ENCODE data around the gene RCSD1.

Gene RCSD1

DNA sequence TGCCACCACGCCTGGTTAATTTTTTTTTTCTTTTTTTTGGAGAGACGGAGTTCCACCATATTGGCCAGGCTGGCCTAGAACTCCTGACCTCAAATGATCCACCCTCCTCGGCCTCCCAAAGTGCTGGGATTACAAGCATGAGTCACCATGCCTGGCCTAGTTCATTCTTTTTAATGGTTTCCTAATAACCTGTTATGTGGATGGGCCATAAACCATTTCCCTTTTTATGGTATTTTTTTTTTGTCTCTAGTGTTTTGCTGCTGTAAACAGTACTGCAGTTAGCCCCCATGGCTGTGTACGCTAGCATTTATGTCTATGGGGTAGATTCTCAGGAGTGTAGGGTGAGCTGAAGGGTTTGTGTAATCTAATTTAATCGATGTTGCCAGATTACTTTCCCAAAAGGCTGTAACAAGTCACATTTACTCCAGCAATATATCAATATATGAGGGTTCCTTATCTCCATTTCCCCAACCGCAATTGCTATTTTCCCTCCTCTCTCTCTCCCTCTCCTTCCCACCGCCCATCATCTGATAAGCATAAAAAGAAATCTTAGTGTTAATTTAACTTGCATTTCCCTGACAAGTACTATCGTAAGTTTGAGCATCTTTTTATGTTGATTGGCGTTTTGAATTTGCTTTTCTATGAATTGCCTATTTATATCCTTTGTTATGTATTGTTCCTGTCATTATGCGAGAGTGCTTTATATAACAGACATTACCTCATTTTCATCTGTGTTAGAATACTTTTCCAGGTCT lies 28.7 kb downstream of the RCSD1 start:
- H3K4me3 Mint-ChIP-seq = no peak overlapping the region
- peaks cover 56% of the 10 kb centered on the region for H3K36me3 Mint-ChIP-seq (ENCODE audit: low read depth)
- no peaks in the 10 kb centered on the region for H3K27me3 Mint-ChIP-seq
- no peaks in the 10 kb centered on the region for H3K9me3 Mint-ChIP-seq
- H3K27ac Mint-ChIP-seq = peak overlapping the region; percentile 75
- peaks cover 91% of the 10 kb centered on the region for H3K4me1 Mint-ChIP-seq (ENCODE audit: low read depth)
- intact Hi-C loops (cut with micrococcal nuclease) = no loop called here

DNA sequence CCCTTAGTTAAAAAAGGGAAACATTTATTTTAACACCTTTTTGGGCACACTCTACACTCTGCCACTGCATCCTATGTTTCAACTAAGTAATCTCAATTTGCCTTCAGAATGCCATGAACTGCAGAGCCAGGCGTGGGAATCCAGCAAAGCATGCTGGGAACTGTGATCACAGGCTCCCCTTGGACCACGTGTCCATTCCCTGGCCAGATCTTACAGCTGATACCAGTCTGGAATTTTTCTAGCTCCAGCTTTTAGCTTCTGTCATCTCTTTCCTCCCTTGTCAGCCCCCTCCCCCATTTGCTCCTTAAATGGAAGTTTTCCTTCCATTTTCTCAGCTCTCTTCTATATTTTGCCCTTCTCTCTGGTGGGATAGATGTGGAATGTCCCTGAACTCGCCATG lies 29.4 kb downstream of the RCSD1 start:
- H3K4me3 Mint-ChIP-seq = no peak overlapping the region
- peak overlapping the region; percentile 30 for H3K27ac Mint-ChIP-seq
- H3K36me3 Mint-ChIP-seq (ENCODE audit: low read depth) = peaks cover 51% of the 10 kb centered on the region
- H3K4me1 Mint-ChIP-seq (ENCODE audit: low read depth) = peaks cover 88% of the 10 kb centered on the region
- H3K27me3 Mint-ChIP-seq = no peaks in the 10 kb centered on the region
- intact Hi-C loops (cut with micrococcal nuclease) = no loop called here
- H3K9me3 Mint-ChIP-seq = no peaks in the 10 kb centered on the region

DNA sequence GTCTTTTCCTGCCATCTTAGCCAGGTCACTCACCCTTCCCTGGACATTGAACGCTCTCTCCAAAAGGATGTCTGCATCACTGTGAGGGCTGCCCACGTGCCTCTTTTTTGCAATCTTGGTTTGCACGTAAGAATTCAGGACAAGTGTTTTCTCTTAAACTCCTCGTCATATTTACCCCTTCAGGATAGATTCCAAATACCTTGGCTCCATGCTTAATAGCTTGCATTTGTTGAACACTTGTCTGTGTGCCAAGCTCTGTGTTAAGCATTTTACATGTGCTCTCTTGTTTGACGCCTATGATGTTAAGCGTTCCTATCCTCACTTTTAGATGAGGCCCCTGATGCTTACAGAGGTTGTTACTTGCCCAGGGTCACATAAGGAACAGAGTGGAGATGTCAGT lies 29.8 kb downstream of the RCSD1 start:
- Mint-ChIP-seq H3K4me1 (ENCODE audit: low read depth) (peaks cover 84% of the 10 kb centered on the region), H3K36me3 (ENCODE audit: low read depth) (peaks cover 51% of the 10 kb centered on the region)

DNA sequence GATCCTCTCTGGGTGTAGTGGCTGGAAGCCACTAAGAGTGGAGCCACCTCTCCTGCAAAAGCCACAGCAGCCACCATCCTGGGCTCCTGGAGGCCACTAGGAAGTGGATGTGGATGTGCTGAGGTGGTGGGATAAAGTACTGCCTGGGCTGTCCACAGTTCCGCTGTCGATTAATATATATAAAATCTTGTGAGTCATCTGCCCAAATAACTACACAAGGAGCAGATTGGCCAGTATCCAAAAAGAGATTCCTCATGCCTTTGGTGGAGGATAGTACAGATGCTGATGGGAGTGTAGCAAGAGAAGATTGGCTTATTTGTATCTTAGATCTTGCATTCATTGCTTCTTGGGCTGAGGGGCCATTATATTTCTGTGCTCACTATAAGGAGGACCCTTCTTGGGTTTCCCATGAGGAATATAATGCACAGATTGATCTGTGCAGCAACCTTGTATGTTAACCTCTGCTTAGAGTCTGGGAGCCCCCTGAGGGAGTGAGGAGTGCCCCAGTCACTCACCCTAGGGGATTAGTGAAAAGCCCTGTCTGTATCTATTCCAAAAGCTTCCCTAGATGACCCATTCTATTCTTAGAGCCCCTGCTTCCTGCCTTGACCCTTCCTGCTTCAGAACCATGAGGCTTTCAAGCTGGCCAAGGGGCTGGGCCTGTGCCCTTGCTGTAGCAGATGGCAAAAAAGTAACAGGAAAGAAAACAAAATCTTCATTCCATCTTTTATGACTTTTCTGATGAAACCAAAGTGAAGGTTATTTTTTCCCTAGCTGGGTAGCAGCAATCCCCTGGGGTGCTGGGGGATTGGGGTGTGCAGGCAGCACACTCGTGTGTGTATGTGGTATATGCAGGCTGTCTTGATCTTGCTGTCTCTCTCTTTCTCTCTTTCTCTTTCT lies 31.7 kb downstream of the RCSD1 start:
- Mint-ChIP-seq H3K36me3 (ENCODE audit: low read depth) (peaks cover 48% of the 10 kb centered on the region), H3K4me1 (ENCODE audit: low read depth) (peaks cover 80% of the 10 kb centered on the region), H3K4me3 (no peak overlapping the region)

More for the DNA sequence above, 29.8 kb downstream of the RCSD1 start:
- H3K27me3 Mint-ChIP-seq = no peaks in the 10 kb centered on the region
- H3K9me3 Mint-ChIP-seq = no peaks in the 10 kb centered on the region
- H3K4me3 Mint-ChIP-seq = no peak overlapping the region
- intact Hi-C loops (cut with micrococcal nuclease) = no loop called here
- peak overlapping the region; percentile 30 for H3K27ac Mint-ChIP-seq

DNA sequence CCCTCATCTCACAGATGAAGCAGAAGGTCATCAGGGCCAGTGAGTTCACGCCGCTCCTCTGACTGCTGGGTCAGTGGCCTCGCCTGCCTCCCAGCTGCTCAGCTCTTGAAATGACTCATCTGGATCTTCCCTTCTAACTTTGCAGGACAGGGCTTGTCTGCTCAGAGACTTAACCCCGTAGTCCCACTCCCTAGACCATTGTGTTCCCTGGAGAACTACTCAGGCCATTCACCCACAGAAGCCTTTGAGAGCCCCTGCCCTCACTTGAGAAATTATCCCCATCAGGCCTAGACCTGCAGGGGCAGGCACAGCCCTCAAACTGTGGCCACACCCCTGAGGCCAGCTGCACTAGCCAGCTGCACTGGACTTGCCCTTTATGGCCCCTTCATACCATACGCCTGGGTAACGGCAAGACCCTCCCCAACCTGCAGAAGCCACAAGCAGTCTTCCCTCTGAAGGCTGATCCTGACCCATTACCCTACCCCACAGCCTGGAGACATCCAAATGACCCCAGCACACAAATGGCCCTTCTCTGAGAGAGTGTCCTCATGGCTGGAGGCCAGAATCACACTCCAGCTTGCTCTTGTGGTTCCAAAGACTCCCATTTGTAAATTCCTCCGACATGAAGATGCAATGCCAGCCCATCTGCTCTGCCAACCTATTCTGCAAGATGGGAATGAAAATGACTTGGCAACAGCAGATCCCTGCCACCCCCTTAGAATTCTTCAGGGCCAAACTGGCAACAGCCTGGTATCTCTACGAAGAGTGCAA lies 33.2 kb downstream of the RCSD1 start:
- H3K36me3 Mint-ChIP-seq (ENCODE audit: low read depth) = peaks cover 51% of the 10 kb centered on the region
- peak overlapping the region; percentile 30 for H3K27ac Mint-ChIP-seq
- intact Hi-C loops (cut with micrococcal nuclease) = no loop called here
- H3K4me1 Mint-ChIP-seq (ENCODE audit: low read depth) = peaks cover 81% of the 10 kb centered on the region
- no peaks in the 10 kb centered on the region for H3K27me3 Mint-ChIP-seq
- H3K9me3 Mint-ChIP-seq = no peaks in the 10 kb centered on the region
- H3K4me3 Mint-ChIP-seq = peak overlapping the region; percentile 51

More for the DNA sequence above, 31.7 kb downstream of the RCSD1 start:
- H3K27me3 Mint-ChIP-seq = no peaks in the 10 kb centered on the region
- intact Hi-C loops (cut with micrococcal nuclease) = no loop called here
- no peaks in the 10 kb centered on the region for H3K9me3 Mint-ChIP-seq
- peak overlapping the region; percentile 30 for H3K27ac Mint-ChIP-seq

DNA sequence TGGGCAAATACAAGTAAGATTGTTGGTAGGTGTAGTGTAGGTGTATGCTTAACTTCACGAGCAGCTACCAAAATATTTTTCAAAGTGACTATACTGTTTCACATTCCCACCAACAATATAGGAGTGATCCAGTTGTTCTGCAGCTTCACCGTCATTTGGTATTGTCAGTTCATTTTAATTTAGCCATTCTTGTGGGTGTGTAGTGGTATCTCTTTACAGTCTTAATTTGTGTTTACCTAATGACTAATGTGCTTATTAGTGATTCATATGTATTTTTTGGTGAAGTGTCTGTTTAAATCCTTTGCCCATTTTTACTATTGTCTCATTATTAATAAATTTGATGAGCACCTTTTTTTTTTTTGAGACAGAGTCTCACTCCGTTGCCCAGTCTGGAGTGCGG lies 35.4 kb downstream of the RCSD1 start:
- H3K27ac Mint-ChIP-seq = no peak overlapping the region
- peaks cover 53% of the 10 kb centered on the region for H3K36me3 Mint-ChIP-seq (ENCODE audit: low read depth)
- H3K9me3 Mint-ChIP-seq = no peaks in the 10 kb centered on the region
- H3K4me1 Mint-ChIP-seq (ENCODE audit: low read depth) = peaks cover 82% of the 10 kb centered on the region
- no peak overlapping the region for H3K4me3 Mint-ChIP-seq
- intact Hi-C loops (cut with micrococcal nuclease) = no loop called here
- H3K27me3 Mint-ChIP-seq = no peaks in the 10 kb centered on the region

DNA sequence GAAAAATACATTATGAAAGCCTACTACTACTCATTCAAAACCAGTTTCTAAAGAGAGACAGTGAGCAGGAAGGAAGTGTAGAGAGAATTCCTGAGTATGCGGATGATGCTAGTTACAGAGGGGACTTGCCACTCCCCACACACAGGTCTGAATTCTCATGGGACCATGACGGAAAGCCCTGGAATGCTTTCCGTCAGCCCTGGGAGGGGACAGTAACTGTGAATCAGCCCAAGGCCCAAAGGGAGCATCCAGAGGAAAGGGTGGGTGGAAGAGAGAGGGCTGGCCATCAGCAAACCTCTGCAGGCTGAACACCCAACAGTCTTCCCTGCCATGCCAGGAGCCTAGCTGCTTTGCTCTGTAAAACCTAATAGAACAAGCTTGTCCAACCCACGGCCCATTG lies 36.4 kb downstream of the RCSD1 start:
- Mint-ChIP-seq H3K4me1 (ENCODE audit: low read depth) (peaks cover 82% of the 10 kb centered on the region), H3K27me3 (no peaks in the 10 kb centered on the region), H3K27ac (no peak overlapping the region), H3K9me3 (no peaks in the 10 kb centered on the region), H3K36me3 (ENCODE audit: low read depth) (peaks cover 59% of the 10 kb centered on the region), H3K4me3 (no peak overlapping the region)
- intact Hi-C loops (cut with micrococcal nuclease) = no loop called here

DNA sequence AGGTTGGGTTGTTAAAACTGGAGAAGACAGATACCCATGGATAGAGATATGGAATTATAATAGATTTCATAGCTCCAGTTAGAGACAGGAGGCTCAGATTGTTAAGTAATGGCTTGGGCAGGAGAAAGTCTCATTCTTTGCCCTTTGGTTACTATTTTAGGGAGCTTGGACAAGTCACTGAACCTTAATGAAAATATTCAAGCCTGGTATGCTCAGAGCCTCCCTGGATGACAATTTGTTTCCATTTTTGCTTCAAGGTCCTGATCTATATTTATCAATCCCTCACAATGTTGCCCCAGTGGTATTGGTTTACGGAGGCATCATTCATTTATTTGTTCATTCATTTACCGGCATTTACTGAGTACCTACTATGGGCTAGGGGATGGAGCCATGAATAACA lies 37.5 kb downstream of the RCSD1 start:
- Mint-ChIP-seq H3K4me3 (no peak overlapping the region), H3K36me3 (ENCODE audit: low read depth) (peaks cover 64% of the 10 kb centered on the region), H3K27me3 (no peaks in the 10 kb centered on the region), H3K4me1 (ENCODE audit: low read depth) (peaks cover 82% of the 10 kb centered on the region), H3K9me3 (no peaks in the 10 kb centered on the region), H3K27ac (no peak overlapping the region)
- intact Hi-C loops (cut with micrococcal nuclease) = no loop called here

DNA sequence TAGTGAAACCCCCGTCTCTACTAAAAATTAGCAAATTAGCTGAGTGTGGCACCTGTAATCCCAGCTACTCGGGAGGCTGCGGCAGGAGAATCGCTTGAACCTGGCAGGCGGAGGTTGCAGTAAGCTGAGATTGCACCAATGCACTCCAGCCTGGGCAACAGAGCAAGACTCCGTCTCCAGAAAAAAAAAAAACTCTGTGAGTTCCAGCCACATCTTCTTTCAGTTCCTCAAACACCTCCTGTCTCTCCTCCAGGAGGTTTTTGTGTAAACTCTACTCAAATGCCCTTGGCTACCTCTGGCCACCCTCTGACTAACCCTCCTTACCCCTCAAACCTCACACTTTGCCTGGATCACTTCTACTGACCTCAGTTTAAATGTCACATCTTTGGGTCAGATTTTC lies 38.1 kb downstream of the RCSD1 start:
- Mint-ChIP-seq H3K9me3 (no peaks in the 10 kb centered on the region), H3K4me3 (no peak overlapping the region), H3K27me3 (no peaks in the 10 kb centered on the region), H3K4me1 (ENCODE audit: low read depth) (peaks cover 82% of the 10 kb centered on the region), H3K27ac (peak overlapping the region; percentile 30), H3K36me3 (ENCODE audit: low read depth) (peaks cover 67% of the 10 kb centered on the region)
- intact Hi-C loops (cut with micrococcal nuclease) = no loop called here

DNA sequence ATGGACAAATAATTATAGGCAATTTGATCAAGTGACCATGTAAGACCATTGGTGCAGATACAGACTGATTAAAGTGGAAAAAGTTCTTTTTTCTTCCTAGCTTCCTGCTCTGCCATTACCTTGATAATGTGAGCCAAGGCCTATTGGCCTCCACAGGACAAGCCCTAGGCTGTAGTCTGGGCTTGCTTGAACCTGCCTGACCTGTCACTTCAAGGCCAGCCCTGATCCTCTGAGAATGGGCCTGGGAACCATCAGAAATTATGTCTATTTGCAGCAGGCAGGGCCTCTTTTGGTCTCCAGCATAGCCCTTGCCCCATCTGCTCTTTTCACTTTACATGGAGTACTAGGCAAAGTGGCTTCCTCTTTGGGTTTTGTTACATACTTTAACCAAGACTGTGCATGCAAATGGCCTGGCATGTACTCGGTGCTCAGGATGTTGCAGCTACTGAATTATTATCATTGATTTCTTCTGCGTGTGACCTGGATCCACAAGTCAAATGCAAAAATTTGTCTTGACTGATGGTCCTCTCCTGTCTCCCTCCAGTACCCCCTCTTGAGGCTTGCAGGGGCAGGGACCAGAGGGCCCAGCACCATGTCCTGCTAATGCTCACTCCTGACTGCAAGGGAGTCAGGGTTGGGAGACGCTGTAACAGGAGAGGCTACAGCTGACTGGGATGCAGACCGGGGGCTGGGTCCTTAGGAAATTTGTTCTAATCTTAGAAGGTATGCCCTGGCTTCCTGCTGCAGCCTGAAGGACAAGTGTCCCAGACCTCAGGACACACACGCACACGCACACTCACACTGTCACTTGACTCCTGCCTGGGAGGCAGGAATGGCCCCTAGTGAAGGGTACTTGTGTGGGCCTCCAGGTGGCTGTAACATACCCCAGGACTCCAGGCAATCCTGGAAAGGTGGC lies 39.4 kb downstream of the RCSD1 start:
- Mint-ChIP-seq H3K9me3 (no peaks in the 10 kb centered on the region), H3K36me3 (ENCODE audit: low read depth) (peaks cover 71% of the 10 kb centered on the region), H3K27ac (peak overlapping the region; percentile 0), H3K4me1 (ENCODE audit: low read depth) (peaks cover 85% of the 10 kb centered on the region), H3K4me3 (no peak overlapping the region), H3K27me3 (no peaks in the 10 kb centered on the region)
- intact Hi-C loops (cut with micrococcal nuclease) = no loop called here

DNA sequence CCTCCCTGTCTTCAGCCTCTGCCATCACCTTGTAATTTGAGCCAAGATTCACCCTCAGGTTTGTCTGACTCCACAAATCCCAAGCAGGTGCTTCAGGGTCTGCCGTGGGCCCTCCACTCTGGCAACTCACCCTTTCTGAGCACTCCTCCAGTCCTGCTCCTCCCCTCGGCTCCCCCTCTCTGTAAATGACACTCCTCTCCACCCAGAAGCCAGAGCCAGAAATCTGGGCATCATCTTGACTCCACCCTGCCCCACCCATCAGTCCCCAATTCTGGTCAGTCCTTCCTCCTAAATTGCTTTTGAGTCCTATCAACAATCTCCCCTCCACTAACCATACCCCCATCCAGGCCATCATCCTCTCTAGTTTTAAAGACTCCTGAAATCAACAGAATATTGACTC lies 40.5 kb downstream of the RCSD1 start:
- H3K4me1 Mint-ChIP-seq (ENCODE audit: low read depth) = peaks cover 88% of the 10 kb centered on the region
- intact Hi-C loops (cut with micrococcal nuclease) = no loop called here
- H3K27ac Mint-ChIP-seq = peak overlapping the region; percentile 0
- no peaks in the 10 kb centered on the region for H3K27me3 Mint-ChIP-seq
- H3K36me3 Mint-ChIP-seq (ENCODE audit: low read depth) = peaks cover 70% of the 10 kb centered on the region
- H3K4me3 Mint-ChIP-seq = no peak overlapping the region
- H3K9me3 Mint-ChIP-seq = no peaks in the 10 kb centered on the region

DNA sequence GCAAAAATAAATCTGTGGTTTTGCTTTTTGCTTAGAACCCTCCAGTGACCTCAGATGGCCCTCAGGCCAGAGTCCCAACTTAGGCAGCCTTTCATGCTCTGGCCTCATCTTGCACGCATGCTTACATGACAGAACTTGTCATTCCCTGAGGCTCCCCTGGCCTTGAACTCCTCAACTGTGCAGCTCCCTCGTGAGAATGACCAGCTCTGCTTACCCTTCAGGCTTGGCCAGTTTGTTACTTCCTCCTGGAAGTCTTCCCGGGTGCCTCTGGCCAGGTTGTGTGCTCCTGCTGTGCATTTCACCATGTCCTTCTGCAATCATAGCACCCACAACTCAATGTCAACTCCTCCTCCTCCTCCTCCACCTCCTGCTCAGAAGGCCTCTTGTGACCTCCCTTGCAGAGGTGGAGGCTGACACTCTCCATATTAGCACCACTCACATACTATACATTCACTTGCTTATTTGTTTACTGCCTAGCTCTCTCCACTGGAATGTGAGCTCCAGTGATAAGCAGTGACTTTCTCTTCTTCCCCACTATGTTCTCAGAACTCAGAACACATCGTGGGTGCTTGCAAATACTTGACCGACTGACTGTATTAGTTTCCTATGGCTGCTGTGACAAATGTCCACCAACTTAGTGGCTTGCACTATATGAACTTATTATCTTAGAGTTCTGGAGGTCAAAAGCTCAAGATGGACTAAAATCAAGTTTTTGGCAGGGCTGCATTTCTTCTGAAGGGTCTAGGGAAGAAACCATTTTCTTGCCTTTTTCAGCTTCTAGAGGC lies 41.9 kb downstream of the RCSD1 start:
- intact Hi-C loops (cut with micrococcal nuclease) = no loop called here
- Mint-ChIP-seq H3K4me1 (ENCODE audit: low read depth) (peaks cover 79% of the 10 kb centered on the region), H3K27me3 (no peaks in the 10 kb centered on the region), H3K27ac (peak overlapping the region; percentile 65), H3K36me3 (ENCODE audit: low read depth) (peaks cover 66% of the 10 kb centered on the region), H3K4me3 (no peak overlapping the region), H3K9me3 (no peaks in the 10 kb centered on the region)

All from dendritic cell treated with granulocyte-macrophage colony-stimulating factor and Interleukin-4, amounts not matched to agents 40 ng/mL and 50 ng/mL, for 4 days (primary cell).